PC-3 (cell line): ENCODE data around the gene CFAP54. TPM values are rescaled to one million over a fixed set of nuclear protein-coding genes. Genes with fewer than 3 reads are reported as not detected.

Experiments used
- ATAC-seq: fragments of 200-7000 bp; cut with Tn5 transposase; 2 replicates; pipeline ENCODE4 v1.9.1; 2020; ENCODE audit warnings: mild to moderate bottlenecking, moderate library complexity
- BruUV-seq: library from RNA; stranded (reverse); fragments of 400-500 nt; replicated peaks from 2 replicates; lab custom pipeline; 2021; lab: Mats Ljungman, UMichigan
- CTCF ChIA-PET: fragments of 300-600 bp; sonication (Branson Sonifier 250); formaldehyde crosslinking; loops from one replicate; lab custom pipeline; 2022; ENCODE audit warnings: antibody characterized with exemption; lab: Charles Lee
- POLR2A ChIA-PET: fragments of 300-600 bp; sonication (Branson Sonifier 250); formaldehyde crosslinking; loops from one replicate; lab custom pipeline; 2022; ENCODE audit warnings: antibody characterized with exemption; ENCODE audit not compliant: unreplicated experiment; lab: Charles Lee
- DNase-seq: peaks from one replicate; pipeline ENCODE4 v3.0.0-alpha.2; 2015
- H2AFZ ChIP-seq: fragments of 300-600 bp; sonication (generic); 2 replicates; pipeline ENCODE4 v1.6.0; 2016; ENCODE audit warnings: antibody characterized with exemption, low read length
- H3F3A ChIP-seq: fragments of 300-600 bp; sonication (generic); one replicate; pipeline ENCODE4 v1.6.0; 2017; ENCODE audit warnings: antibody characterized with exemption, low read length, control low read depth, mild to moderate bottlenecking; ENCODE audit not compliant: unreplicated experiment
- H3K27ac ChIP-seq: fragments of 300-600 bp; sonication (generic); 2 replicates; pipeline ENCODE4 v1.5.1; 2016; ENCODE audit warnings: mild to moderate bottlenecking, low read length
- H3K27me3 ChIP-seq: fragments of 300-600 bp; sonication (generic); 2 replicates; pipeline ENCODE4 v1.6.1; 2016; ENCODE audit warnings: low read length, mixed read lengths
- H3K36me3 ChIP-seq: fragments of 300-600 bp; sonication (generic); 2 replicates; pipeline ENCODE4 v1.6.1; 2016; ENCODE audit warnings: low read depth, mixed run types, low read length, mixed read lengths
- H3K4me1 ChIP-seq: fragments of 300-600 bp; sonication (generic); 2 replicates; pipeline ENCODE4 v1.5.1; 2016; ENCODE audit warnings: low read length; ENCODE audit not compliant: insufficient read depth
- H3K4me2 ChIP-seq: fragments of 300-600 bp; sonication (generic); 2 replicates; pipeline ENCODE4 v1.6.0; 2016; ENCODE audit warnings: low read length
- H3K4me3 ChIP-seq: fragments of 300-600 bp; sonication (generic); 2 replicates; pipeline ENCODE4 v1.5.1; 2016; ENCODE audit warnings: mild to moderate bottlenecking, low read length, mixed read lengths
- H3K79me2 ChIP-seq: fragments of 300-600 bp; sonication (generic); 2 replicates; pipeline ENCODE4 v1.6.1; 2017; ENCODE audit warnings: low read length, mixed read lengths
- H3K9ac ChIP-seq: fragments of 300-600 bp; sonication (generic); 2 replicates; pipeline ENCODE4 v1.6.0; 2016; ENCODE audit warnings: mild to moderate bottlenecking, low read length
- H3K9me2 ChIP-seq: fragments of 300-600 bp; sonication (generic); replicated peaks from 2 replicates; pipeline ENCODE4 v1.6.1; 2016; ENCODE audit warnings: mixed run types, low read length, mixed read lengths
- H3K9me3 ChIP-seq: fragments of 300-600 bp; sonication (generic); 2 replicates; pipeline ENCODE4 v1.6.1; 2016; ENCODE audit warnings: low read length, mixed read lengths
- H4K20me1 ChIP-seq: fragments of 300-600 bp; sonication (generic); 2 replicates; pipeline ENCODE4 v1.6.1; 2016; ENCODE audit warnings: low read length, mixed read lengths
- CTCF ChIP-seq: fragments of 300-600 bp; sonication (generic); conservative IDR thresholded peaks from 2 replicates; pipeline ENCODE4 v1.5.1; 2017; ENCODE audit warnings: antibody characterized with exemption, low read depth, mild to moderate bottlenecking, low read length
- EZH2 ChIP-seq: fragments of 300-600 bp; sonication (generic); IDR thresholded peaks from one replicate; pipeline ENCODE4 v1.6.1; 2017; ENCODE audit warnings: antibody characterized with exemption, mild to moderate bottlenecking, low read length; ENCODE audit not compliant: unreplicated experiment
- EZH2phosphoT487 ChIP-seq: fragments of 300-600 bp; sonication (generic); IDR thresholded peaks from 2 replicates; pipeline ENCODE4 v1.6.1; 2018; ENCODE audit warnings: mild to moderate bottlenecking, antibody characterized with exemption, low read length, borderline replicate concordance
- intact Hi-C: fragments of 100-400 bp; cut with micrococcal nuclease; formaldehyde crosslinking; loops from 2 replicates; pipeline ENCODE4 v1.9.0; 2023
- total RNA-seq: library from RNA; depleted of rRNA; stranded (reverse); fragments of >200 nt; gene quantifications from 2 replicates; pipeline ENCODE4 v1.2.3, GENCODE V29; 2014

CFAP54 gene
- total RNA-seq, 1 experiment from 2014 or later, result 0.77 TPM

GRCh38 chr12:96466939-96467751 lies 22.2 kb upstream of the CFAP54 start:
- H3K4me1 ChIP-seq, result peaks cover 32% of the 10 kb centered on the region
- POLR2A ChIA-PET, result no interaction called here
- H3K79me2 ChIP-seq, result no peaks in the 10 kb centered on the region
- DNase-seq (peak; percentile 92), ATAC-seq (peak; percentile 83)
- TF ChIP-seq CTCF (no peak), EZH2phosphoT487 (no peak), EZH2 (no peak)
- peaks cover 5% of the 10 kb centered on the region for H3F3A ChIP-seq
- no TSS peak for BruUV-seq
- 0 out of 2 replicates have a peak overlapping the region, but pooled peaks have one; percentile 1 for H3K9ac ChIP-seq
- H3K36me3 ChIP-seq, result no peaks in the 10 kb centered on the region
- H2AFZ ChIP-seq, result peak overlapping the region; percentile 8; the same call in 1 of the 2 replicates
- peaks cover 3% of the 10 kb centered on the region; the same call in 1 of the 2 replicates for H3K9me3 ChIP-seq
- 0 out of 2 replicates have a peak overlapping the region, but pooled peaks have one; percentile 11 for H3K4me3 ChIP-seq
- intact Hi-C loops, result loop anchor here (2.0 kb wide), 2 partner anchors 20 to 66 kb away; partner anchors contain the start of gene CDK17
- peak overlapping the region; percentile 72 for H3K27ac ChIP-seq
- CTCF ChIA-PET, result no interaction called here
- no peaks in the 10 kb centered on the region for H3K9me2 ChIP-seq
- H3K4me2 ChIP-seq, result peak overlapping the region; percentile 43
- H3K27me3 ChIP-seq, result no peaks in the 10 kb centered on the region
- no peaks in the 10 kb centered on the region for H4K20me1 ChIP-seq

GRCh38 chr12:96471368-96472050 lies 17.9 kb upstream of the CFAP54 start:
- Histone ChIP-seq H3K9ac (no peak overlapping the region), H3K27me3 (no peaks in the 10 kb centered on the region), H3K27ac (peak overlapping the region; percentile 58), H3K36me3 (no peaks in the 10 kb centered on the region), H3K79me2 (no peaks in the 10 kb centered on the region), H3K9me3 (peaks cover 3% of the 10 kb centered on the region; the same call in 1 of the 2 replicates), H2AFZ (peak overlapping the region; percentile 62; the same call in 1 of the 2 replicates), H3K4me2 (peak overlapping the region; percentile 54), H3K9me2 (no peaks in the 10 kb centered on the region), H3F3A (peaks cover 5% of the 10 kb centered on the region), H4K20me1 (no peaks in the 10 kb centered on the region), H3K4me3 (no peak overlapping the region), H3K4me1 (peaks cover 31% of the 10 kb centered on the region)
- ATAC-seq (peak; percentile 66), DNase-seq (peak; percentile 72)
- TF ChIP-seq EZH2, result no peak
- no peak for TF ChIP-seq EZH2phosphoT487
- no peak for TF ChIP-seq CTCF
- BruUV-seq, result no TSS peak
- CTCF ChIA-PET, result interaction anchor here (0.6 kb wide), 1 partner anchor 14 kb away, joined by 4 read pairs; no protein-coding TSS in a partner anchor
- intact Hi-C loops, result no loop called here
- POLR2A ChIA-PET, result no interaction called here
